GM12864 (cell line): ENCODE results near the gene ETNK2.

Experiments used
- DNase-seq: peaks from one replicate; pipeline ENCODE4 v3.0.0-alpha.2; 2011; ENCODE audit warnings: low read depth
- H3K4me3 ChIP-seq: 2 replicates; pipeline ENCODE4 v1.5.1; 2011; ENCODE audit warnings: mild to moderate bottlenecking, low read depth, low read length, control low read depth
- TF ChIP-seq, protein P1 (sequence below): IDR thresholded peaks from 2 replicates; pipeline ENCODE4 v1.5.1; 2011; ENCODE audit warnings: low read depth, mild to moderate bottlenecking, moderate library complexity, low read length, control low read depth, inconsistent platforms; ENCODE audit errors: missing control alignments

Gene ETNK2

DNA sequence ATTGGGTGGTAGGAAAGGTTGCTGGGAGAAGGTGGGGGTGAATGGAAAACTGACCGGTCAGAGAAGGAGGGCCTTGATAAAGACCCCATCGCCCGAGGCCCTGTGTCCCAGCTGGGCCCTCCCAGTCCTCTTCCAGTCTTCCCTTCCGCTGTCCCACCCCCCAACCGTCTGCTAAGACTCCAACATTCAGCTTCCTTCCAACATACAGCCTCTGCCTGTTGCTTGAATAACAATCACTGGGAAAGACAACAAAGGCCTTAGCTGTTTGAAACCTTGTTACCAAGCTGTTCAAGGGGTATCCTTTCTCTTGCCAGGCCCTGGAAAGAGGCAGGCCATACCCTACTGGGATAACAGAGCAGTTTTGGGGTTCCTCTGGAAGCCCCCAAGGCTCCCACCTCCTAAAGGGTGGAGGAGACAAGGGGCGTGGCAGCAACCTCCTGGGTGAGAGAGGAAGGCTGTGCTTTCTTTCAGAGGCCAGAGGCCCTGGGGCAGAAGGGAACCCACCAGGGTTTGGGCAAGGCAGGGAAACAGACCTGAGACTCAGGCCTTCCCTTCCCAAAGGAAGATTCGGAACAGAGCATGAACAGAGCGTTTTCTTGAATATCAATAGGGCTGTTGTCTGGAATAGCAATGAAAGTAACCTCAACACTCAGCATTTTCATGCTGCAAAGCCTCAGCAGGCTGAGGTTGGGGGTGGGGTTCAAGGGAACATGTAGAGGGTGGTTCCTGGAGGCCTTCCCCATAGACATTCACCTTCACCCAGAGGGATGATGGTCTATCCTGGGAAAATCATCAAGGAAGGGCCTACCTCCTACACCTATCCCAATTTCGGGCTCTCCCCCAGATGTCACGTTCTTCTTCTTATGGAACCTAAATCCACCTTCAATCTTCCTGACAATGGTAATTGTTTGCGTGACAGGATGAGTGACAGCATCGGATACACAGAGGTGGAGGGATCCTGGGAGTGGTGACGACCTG lies 4.1 kb downstream of the ETNK2 start:
- no peak for DNase-seq
- H3K4me3 ChIP-seq = no peak overlapping the region
- TF ChIP-seq, protein P1, sequence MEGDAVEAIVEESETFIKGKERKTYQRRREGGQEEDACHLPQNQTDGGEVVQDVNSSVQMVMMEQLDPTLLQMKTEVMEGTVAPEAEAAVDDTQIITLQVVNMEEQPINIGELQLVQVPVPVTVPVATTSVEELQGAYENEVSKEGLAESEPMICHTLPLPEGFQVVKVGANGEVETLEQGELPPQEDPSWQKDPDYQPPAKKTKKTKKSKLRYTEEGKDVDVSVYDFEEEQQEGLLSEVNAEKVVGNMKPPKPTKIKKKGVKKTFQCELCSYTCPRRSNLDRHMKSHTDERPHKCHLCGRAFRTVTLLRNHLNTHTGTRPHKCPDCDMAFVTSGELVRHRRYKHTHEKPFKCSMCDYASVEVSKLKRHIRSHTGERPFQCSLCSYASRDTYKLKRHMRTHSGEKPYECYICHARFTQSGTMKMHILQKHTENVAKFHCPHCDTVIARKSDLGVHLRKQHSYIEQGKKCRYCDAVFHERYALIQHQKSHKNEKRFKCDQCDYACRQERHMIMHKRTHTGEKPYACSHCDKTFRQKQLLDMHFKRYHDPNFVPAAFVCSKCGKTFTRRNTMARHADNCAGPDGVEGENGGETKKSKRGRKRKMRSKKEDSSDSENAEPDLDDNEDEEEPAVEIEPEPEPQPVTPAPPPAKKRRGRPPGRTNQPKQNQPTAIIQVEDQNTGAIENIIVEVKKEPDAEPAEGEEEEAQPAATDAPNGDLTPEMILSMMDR = no peak

DNA sequence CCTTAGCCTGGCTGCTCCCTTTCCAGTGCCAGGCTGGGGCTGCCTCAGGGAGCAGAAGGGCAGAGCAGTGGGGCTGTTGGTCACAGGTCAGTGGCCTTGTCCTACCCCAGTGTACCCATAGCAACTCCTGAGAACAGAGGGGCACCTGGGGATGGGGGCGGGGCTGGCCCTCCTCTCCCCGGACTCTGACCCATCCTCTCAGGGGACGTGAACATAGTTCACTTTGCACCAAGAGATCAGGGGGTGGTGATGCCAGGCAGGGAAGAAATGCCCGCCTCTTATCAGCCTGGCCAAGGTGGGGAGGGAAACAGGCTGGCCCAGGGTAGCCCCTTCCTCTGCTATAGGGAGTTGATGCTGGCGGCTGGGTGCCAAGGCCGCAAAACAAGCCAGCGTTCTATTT lies 4.9 kb downstream of the ETNK2 start:
- no peak overlapping the region for H3K4me3 ChIP-seq
- TF ChIP-seq, protein P1 = no peak
- no peak for DNase-seq

DNA sequence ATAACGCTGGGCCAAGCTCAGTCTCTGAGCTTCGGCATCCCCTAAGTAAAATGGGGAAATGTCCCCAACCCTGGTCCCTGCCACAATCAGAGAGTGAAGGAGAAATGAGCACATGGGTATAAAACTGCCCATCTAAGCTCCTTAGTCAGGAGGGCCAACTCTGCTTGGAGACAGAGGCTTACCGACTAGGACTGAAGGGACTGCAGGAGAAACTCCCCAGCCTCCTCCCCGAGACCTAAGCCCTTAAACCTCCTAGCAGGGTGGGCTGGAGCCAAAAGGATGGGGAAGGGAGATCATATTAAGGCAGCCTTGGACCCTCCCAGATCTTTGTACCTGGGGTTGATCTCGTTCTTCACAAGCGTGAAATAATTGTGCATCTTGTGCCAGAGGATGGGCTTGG lies 5.5 kb downstream of the ETNK2 start:
- TF ChIP-seq, protein P1 = no peak
- no peak overlapping the region for H3K4me3 ChIP-seq
- DNase-seq = no peak

DNA sequence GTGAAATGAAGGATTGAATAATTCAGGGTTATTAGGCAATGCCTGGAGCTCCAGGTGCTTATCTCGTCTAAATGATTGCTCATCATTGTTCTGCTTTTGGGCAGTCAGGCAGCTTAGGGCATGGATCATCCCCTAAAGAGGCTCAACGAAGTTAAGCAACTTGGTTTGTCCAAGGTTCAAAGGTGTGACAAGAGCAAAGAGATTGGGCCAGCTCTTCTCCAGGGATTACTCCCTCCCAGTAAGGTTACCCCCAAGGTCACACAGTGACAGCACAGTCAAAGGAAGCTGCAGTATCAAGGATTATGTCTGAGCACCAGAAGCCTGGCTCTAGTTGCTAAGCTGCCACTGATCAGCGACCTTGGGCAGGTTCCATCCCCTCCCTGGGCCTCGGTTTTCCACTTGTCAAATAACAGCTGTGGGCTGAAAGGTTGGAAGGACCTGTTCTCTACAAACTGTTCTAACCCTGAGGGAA lies 6.8 kb downstream of the ETNK2 start:
- TF ChIP-seq, protein P1 = no peak
- no peak for DNase-seq
- H3K4me3 ChIP-seq = no peak overlapping the region

DNA sequence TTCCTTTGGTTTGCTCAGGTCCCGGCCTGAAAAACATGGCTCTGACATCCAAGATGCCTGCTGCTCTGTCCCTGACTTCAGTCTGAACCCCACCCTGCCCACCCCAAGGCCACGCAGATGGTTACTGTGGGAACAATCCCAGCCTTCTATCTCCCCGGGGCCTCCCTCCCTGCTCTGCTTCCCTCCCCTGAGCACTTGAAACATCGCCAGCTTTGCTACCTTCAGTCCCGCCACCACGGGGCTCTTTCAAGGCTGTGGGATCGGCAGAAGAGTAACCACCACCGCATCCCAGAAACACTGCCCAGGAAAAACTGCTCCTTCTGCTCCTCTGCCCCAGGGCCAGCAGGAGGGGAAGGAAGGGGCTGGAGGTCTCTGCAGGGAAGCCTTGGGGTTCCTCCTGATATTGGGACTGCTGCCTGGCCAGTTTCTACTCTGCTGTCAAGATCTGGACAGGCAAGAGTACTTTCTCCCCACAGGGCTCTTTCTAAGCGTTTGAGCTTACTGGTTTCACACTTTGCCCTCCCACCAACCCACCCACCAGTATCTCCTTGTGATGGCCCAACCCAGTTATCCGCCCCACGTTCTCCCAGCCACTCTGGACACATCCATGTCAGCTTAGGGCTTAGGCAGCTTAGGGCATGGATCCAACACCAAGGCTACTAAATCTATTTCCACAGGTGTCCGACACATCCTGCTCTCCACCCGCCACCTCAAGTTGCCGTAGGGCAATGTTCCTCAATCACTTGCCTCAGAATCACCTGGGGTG lies 8.4 kb downstream of the ETNK2 start:
- DNase-seq = no peak
- TF ChIP-seq, protein P1 = no peak
- no peak overlapping the region for H3K4me3 ChIP-seq

DNA sequence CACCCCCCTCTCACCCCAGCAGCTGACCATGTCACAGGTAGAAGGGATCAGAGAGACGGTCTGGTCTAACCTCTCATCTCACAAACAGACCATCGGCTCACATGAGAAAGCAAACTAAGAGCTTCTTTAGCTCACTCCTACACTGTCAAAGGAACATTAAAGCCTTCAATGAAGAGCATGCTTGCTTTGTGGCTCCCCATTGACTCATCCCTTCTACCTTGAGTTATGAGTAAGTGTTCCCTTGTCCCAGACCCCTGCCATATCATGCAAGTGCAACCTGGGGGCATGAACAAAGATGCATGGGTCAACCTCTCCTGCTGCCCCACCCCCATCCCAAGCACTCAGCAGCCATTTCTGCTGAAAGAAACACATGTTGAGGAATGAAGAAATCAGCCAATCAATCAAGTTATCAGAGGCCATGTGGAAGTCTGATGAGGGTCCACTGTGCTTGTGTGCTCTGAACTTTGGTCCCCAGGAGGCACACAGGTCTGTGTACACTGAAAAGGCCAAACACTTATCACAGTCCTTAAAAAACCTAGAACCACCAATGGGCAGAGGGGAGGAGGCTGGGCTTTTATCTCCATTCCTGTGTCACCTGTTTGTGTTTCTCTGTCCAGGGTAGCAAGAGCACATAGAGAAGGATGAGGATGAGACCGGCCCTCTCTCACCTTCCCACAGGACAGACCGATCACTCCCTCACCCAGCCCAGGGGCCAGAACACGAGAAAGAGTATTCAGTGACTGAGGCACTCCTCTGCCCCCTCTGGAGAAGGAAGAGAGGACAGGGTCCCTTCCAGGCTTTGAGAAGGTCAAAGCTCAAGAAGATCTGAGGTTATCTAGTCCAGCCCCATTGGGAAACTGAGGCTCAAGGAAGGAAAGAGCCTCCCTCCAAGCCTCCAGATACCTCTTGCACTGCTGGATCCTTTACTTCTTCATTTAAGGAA lies 9.5 kb downstream of the ETNK2 start:
- no peak for DNase-seq
- TF ChIP-seq, protein P1 = no peak
- H3K4me3 ChIP-seq = no peak overlapping the region
